ENCODE measurements around the gene BZW2. TPM values are rescaled to one million over a fixed set of nuclear protein-coding genes. Genes with fewer than 3 reads are reported as not detected.

Gene BZW2
- total RNA-seq, 2 experiments from 2014 or later, result 118 to 122 TPM

GRCh38 chr7:16685535-16685934, 39.6 kb downstream of the BZW2 start:
- Mint-ChIP-seq H3K27ac (peak overlapping the region; percentile 51), H3K36me3 (ENCODE audit: low read depth) (peaks cover 47% of the 10 kb centered on the region), H3K9me3 (no peaks in the 10 kb centered on the region), H3K27me3 (ENCODE audit: low read depth) (no peaks in the 10 kb centered on the region), H3K4me1 (ENCODE audit: low read depth) (peaks cover 13% of the 10 kb centered on the region), H3K4me3 (no peak overlapping the region)
- CTCF ChIA-PET, result interaction anchor here (0.7 kb wide), 1 partner anchor 1254 kb away, joined by 3 read pairs; no protein-coding TSS in a partner anchor
- intact Hi-C loops (cut with micrococcal nuclease), result no loop called here
- DNase-seq, result no peak

GRCh38 chr7:16688249-16688648, 42.3 kb downstream of the BZW2 start:
- no peak overlapping the region for H3K4me3 Mint-ChIP-seq
- H3K27ac Mint-ChIP-seq, result no peak overlapping the region
- peaks cover 19% of the 10 kb centered on the region for H3K4me1 Mint-ChIP-seq (ENCODE audit: low read depth)
- H3K9me3 Mint-ChIP-seq, result no peaks in the 10 kb centered on the region
- DNase-seq, result no peak
- H3K27me3 Mint-ChIP-seq (ENCODE audit: low read depth), result no peaks in the 10 kb centered on the region
- intact Hi-C loops (cut with micrococcal nuclease), result no loop called here
- CTCF ChIA-PET, result interaction anchor here (0.6 kb wide), 1 partner anchor 67 kb away, joined by 3 read pairs; no protein-coding TSS in a partner anchor
- peaks cover 45% of the 10 kb centered on the region for H3K36me3 Mint-ChIP-seq (ENCODE audit: low read depth)

DNA sequence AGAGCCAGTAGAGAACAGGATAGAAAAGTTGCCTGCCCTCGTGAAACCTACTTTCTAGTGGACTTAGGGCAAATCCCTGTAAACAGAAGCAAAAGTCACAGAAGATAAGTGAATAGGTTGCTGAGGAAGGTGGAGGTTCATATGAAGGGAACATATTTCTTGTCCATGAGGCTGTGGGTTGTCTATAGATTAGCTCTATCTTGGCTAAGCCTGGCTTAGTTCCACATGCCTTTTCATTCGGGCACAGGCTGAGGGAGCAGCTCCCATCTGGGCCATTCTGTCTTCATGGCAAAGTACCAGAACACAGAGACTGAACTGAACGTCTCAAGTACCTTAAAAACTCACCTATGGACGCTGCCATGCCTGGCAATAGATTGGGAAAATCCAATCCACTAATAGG, 45.3 kb downstream of the BZW2 start:
- DNase-seq, result no peak
- CTCF ChIA-PET, result no interaction called here
- Mint-ChIP-seq H3K36me3 (ENCODE audit: low read depth) (peaks cover 43% of the 10 kb centered on the region), H3K4me1 (ENCODE audit: low read depth) (peaks cover 10% of the 10 kb centered on the region), H3K27ac (no peak overlapping the region), H3K9me3 (no peaks in the 10 kb centered on the region), H3K4me3 (no peak overlapping the region), H3K27me3 (ENCODE audit: low read depth) (no peaks in the 10 kb centered on the region)
- intact Hi-C loops (cut with micrococcal nuclease), result no loop called here

GRCh38 chr7:16693601-16694318, 47.8 kb downstream of the BZW2 start:
- H3K4me1 Mint-ChIP-seq (ENCODE audit: low read depth), result peaks cover 10% of the 10 kb centered on the region
- CTCF ChIA-PET, result interaction anchor here (0.6 to 1.2 kb wide), 2 partner anchors 9 to 303 kb away, joined by 3 to 5 read pairs; no protein-coding TSS in a partner anchor
- intact Hi-C loops (cut with micrococcal nuclease), result no loop called here
- no peak overlapping the region for H3K4me3 Mint-ChIP-seq
- H3K36me3 Mint-ChIP-seq (ENCODE audit: low read depth), result peaks cover 52% of the 10 kb centered on the region
- no peak for DNase-seq
- H3K27ac Mint-ChIP-seq, result no peak overlapping the region
- no peaks in the 10 kb centered on the region for H3K9me3 Mint-ChIP-seq
- no peaks in the 10 kb centered on the region for H3K27me3 Mint-ChIP-seq (ENCODE audit: low read depth)

GRCh38 chr7:16694806-16695205, 48.8 kb downstream of the BZW2 start:
- Mint-ChIP-seq H3K36me3 (ENCODE audit: low read depth) (peaks cover 60% of the 10 kb centered on the region), H3K4me1 (ENCODE audit: low read depth) (peaks cover 10% of the 10 kb centered on the region), H3K27ac (no peak overlapping the region), H3K4me3 (no peak overlapping the region), H3K27me3 (ENCODE audit: low read depth) (no peaks in the 10 kb centered on the region), H3K9me3 (no peaks in the 10 kb centered on the region)
- intact Hi-C loops (cut with micrococcal nuclease), result loop anchor here (1.0 to 5.0 kb wide), 2 partner anchors 93 to 223 kb away; no protein-coding TSS in a partner anchor
- DNase-seq, result no peak
- CTCF ChIA-PET, result interaction anchor here (0.5 to 1.7 kb wide), 3 partner anchors 9 to 38 kb away, joined by 3 read pairs; no protein-coding TSS in a partner anchor

DNA sequence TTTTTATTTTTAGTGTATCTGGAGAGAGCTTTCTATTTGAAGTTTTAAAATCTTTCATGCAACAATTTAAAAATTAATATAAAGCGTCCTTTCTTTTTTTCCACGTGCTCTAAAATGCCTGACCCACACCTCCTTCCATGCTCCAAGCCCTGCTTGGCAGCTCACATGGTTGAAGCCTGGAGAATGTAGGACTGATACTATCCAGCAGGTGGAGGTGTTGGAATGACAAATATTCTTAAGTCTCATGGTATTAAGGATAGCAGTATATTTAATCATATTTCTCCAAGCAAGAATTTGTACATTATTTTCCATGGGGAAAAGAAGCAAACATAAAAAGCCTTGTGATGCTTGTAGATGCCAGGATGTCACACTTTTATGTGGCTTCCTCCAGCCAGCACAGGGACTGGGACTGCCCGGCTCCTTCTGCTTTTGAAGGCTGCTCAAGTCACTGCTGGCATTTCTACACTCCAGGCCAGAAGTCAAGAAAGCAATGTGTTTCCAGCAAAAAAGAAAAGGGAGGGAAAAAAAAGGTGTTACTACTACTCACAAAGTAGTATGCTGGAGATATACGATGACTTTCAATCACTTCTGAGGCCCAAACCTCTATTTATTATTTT, 49.7 kb downstream of the BZW2 start:
- CTCF ChIA-PET, result interaction anchor here (1.7 kb wide), 1 partner anchor 8 kb away, joined by 3 read pairs; no protein-coding TSS in a partner anchor

DNA sequence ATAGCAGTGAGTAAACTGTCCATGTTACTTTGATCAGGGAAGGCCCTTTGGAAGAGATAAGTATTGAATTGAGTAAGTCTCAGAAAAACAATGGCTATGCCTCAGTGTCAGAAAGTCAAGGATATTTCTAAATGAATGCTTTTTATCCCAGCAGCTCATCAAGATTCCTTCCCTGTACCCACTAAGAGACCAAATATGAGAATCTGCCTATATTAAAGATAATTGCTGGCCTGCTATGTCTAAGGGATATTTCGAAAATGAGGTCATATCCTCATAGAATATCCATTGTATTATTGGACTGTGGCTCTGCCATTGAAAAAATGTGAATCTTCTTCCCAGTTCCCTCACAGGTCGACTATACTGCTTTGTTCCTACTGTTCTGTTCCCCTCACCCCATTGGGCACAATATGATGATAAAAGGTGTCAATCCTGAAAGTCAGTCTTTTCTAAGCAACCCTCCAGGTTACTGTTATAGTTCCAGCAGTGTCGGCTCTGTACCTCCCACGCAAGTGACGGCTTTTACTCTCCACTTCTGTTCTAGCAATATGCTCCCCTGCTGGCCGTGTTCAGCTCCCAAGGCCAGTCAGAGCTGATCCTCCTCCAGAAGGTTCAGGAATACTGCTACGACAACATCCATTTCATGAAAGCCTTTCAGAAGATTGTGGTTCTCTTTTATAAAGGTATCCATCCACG, 51.7 kb downstream of the BZW2 start:
- no peaks in the 10 kb centered on the region for H3K9me3 Mint-ChIP-seq
- CTCF ChIA-PET, result interaction anchor here (0.5 kb wide), 1 partner anchor 8 kb away, joined by 3 read pairs; no protein-coding TSS in a partner anchor
- H3K4me3 Mint-ChIP-seq, result no peak overlapping the region
- peaks cover 62% of the 10 kb centered on the region for H3K36me3 Mint-ChIP-seq (ENCODE audit: low read depth)
- peaks cover 9% of the 10 kb centered on the region for H3K4me1 Mint-ChIP-seq (ENCODE audit: low read depth)
- no peak for DNase-seq
- no peak overlapping the region for H3K27ac Mint-ChIP-seq
- intact Hi-C loops (cut with micrococcal nuclease), result loop anchor here (5.0 kb wide), 1 partner anchor 95 kb away; no protein-coding TSS in a partner anchor
- no peaks in the 10 kb centered on the region for H3K27me3 Mint-ChIP-seq (ENCODE audit: low read depth)

More for the DNA sequence above, 49.7 kb downstream of the BZW2 start:
- peaks cover 66% of the 10 kb centered on the region for H3K36me3 Mint-ChIP-seq (ENCODE audit: low read depth)
- intact Hi-C loops (cut with micrococcal nuclease), result loop anchor here (1.0 to 5.0 kb wide), 2 partner anchors 93 to 223 kb away; no protein-coding TSS in a partner anchor
- no peaks in the 10 kb centered on the region for H3K27me3 Mint-ChIP-seq (ENCODE audit: low read depth)
- H3K4me1 Mint-ChIP-seq (ENCODE audit: low read depth), result peaks cover 10% of the 10 kb centered on the region
- H3K9me3 Mint-ChIP-seq, result no peaks in the 10 kb centered on the region
- no peak overlapping the region for H3K4me3 Mint-ChIP-seq
- DNase-seq, result peak; percentile 11
- H3K27ac Mint-ChIP-seq, result no peak overlapping the region

DNA sequence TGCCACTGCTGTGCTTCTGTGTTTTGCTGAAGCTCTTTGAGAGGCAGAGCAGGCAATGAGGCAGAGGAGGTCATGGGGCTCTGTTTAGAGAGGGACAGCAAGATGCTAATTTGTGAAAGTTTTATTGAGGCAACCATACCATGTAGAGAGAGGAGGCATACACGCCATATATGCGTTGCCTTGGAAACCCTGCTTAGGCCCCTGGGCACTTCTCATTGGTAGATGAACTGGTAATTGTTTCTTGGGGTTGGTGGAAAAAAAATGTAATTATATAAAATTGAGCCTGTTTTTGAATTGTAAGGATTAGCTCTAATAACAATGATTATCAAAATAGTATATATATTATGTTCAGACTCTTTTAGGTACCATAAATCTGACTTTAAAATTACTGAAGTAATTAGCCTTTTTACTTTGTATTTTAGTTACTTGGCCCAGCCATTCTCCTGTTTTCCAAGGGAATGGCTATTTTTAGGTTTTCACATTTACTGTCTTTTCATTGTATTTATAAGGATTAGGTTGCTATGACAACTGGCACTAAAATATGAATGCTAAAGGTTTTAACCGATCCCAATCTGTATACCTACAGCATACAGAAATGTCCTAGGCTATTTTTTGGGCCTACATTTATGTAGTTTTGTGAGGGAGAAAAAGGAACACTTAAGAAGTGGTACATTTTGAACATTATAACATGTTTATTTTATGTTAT, 52.4 kb downstream of the BZW2 start:
- H3K4me3 Mint-ChIP-seq, result no peak overlapping the region
- H3K9me3 Mint-ChIP-seq, result no peaks in the 10 kb centered on the region
- H3K27me3 Mint-ChIP-seq (ENCODE audit: low read depth), result no peaks in the 10 kb centered on the region
- intact Hi-C loops (cut with micrococcal nuclease), result loop anchor here (5.0 kb wide), 1 partner anchor 96 kb away; no protein-coding TSS in a partner anchor
- DNase-seq, result no peak
- H3K36me3 Mint-ChIP-seq (ENCODE audit: low read depth), result peaks cover 60% of the 10 kb centered on the region
- CTCF ChIA-PET, result interaction anchor here (0.5 kb wide), 1 partner anchor 9 kb away, joined by 3 read pairs; no protein-coding TSS in a partner anchor
- H3K27ac Mint-ChIP-seq, result no peak overlapping the region
- peaks cover 3% of the 10 kb centered on the region for H3K4me1 Mint-ChIP-seq (ENCODE audit: low read depth)

GRCh38 chr7:16702441-16702840, 56.5 kb downstream of the BZW2 start:
- Mint-ChIP-seq H3K4me1 (ENCODE audit: low read depth) (peaks cover 9% of the 10 kb centered on the region), H3K4me3 (no peak overlapping the region), H3K27me3 (ENCODE audit: low read depth) (no peaks in the 10 kb centered on the region), H3K27ac (no peak overlapping the region), H3K36me3 (ENCODE audit: low read depth) (peaks cover 61% of the 10 kb centered on the region), H3K9me3 (no peaks in the 10 kb centered on the region)
- no peak for DNase-seq
- intact Hi-C loops (cut with micrococcal nuclease), result no loop called here
- CTCF ChIA-PET, result interaction anchor here (1.9 kb wide), 1 partner anchor 9 kb away, joined by 5 read pairs; no protein-coding TSS in a partner anchor

DNA sequence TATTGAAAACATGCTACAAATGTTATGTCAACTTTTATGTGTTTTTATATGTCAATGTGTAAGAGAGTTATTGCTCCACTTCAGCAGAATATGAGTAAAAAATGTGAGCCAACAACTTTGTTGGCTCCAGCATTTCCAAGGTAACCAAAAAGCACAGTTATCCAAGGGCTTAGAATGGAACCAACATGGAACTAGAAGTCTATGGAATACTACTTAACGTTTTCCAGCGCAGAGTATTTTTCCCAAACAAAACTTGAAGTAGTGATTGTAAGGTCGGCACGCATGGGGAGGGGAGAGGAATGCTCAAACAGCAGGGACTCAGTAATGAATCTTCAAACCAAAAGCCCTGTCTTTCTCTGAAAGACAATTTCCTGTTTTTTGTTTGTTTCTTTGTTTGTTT, 62.5 kb downstream of the BZW2 start:
- DNase-seq, result no peak
- Mint-ChIP-seq H3K4me1 (ENCODE audit: low read depth) (peaks cover 25% of the 10 kb centered on the region), H3K36me3 (ENCODE audit: low read depth) (peaks cover 51% of the 10 kb centered on the region), H3K27ac (no peak overlapping the region), H3K9me3 (peaks cover 1% of the 10 kb centered on the region), H3K4me3 (no peak overlapping the region), H3K27me3 (ENCODE audit: low read depth) (no peaks in the 10 kb centered on the region)
- intact Hi-C loops (cut with micrococcal nuclease), result no loop called here
- CTCF ChIA-PET, result no interaction called here

GRCh38 chr7:16708980-16709379, 63.0 kb downstream of the BZW2 start:
- Mint-ChIP-seq H3K36me3 (ENCODE audit: low read depth) (peaks cover 46% of the 10 kb centered on the region), H3K4me3 (no peak overlapping the region), H3K9me3 (peaks cover 1% of the 10 kb centered on the region), H3K27me3 (ENCODE audit: low read depth) (no peaks in the 10 kb centered on the region), H3K27ac (no peak overlapping the region), H3K4me1 (ENCODE audit: low read depth) (peaks cover 25% of the 10 kb centered on the region)
- intact Hi-C loops (cut with micrococcal nuclease), result no loop called here
- CTCF ChIA-PET, result no interaction called here
- no peak for DNase-seq

Data from activated naive CD4-positive, alpha-beta T cell treated with anti-CD3 and anti-CD28 coated beads for 36 hours (primary cell).